BJ (cell line): ENCODE results near the gene GRAMD4. TPM values are rescaled to one million over a fixed set of nuclear protein-coding genes. Genes with fewer than 3 reads are reported as not detected.

Experiments
- CTCF ChIA-PET: fragments of 350-600 bp; formaldehyde crosslinking; extraction: SDS; loops from one replicate; lab custom pipeline; 2021; ENCODE audit warnings: antibody characterized with exemption, inconsistent platforms; lab: Yijun Ruan, JAX
- POLR2A ChIA-PET: fragments of 300-600 bp; sonication (Branson Sonifier 250); formaldehyde crosslinking; extraction: SDS; loops from one replicate; lab custom pipeline; 2021; ENCODE audit warnings: antibody characterized with exemption; lab: Charles Lee
- DNase-seq: peaks from one replicate; pipeline ENCODE4 v3.0.0-alpha.2; 2011; ENCODE audit warnings: low read depth
- H3K27me3 ChIP-seq: 2 replicates; pipeline ENCODE4 v1.6.0; 2011; ENCODE audit warnings: low read length; ENCODE audit not compliant: control insufficient read depth, insufficient read depth
- H3K36me3 ChIP-seq: 2 replicates; pipeline ENCODE4 v1.5.1; 2011; ENCODE audit warnings: low read length; ENCODE audit not compliant: control insufficient read depth, insufficient read depth
- H3K4me3 ChIP-seq: 2 replicates; pipeline ENCODE4 v1.5.1; 2011; ENCODE audit warnings: low read depth, mild to moderate bottlenecking, control low read depth, low read length
- polyA plus RNA-seq: library from polyadenylated mRNA; depleted of rRNA; stranded (reverse); fragments of >200 nt; gene quantifications from 2 replicates; pipeline ENCODE4 v1.2.3, GENCODE V29; 2011
- TF ChIP-seq, protein P1 (sequence below): IDR thresholded peaks from 2 replicates; pipeline ENCODE4 v1.5.1; 2011; ENCODE audit warnings: low read depth, mild to moderate bottlenecking, control low read depth, inconsistent platforms, low read length, moderate library complexity; ENCODE audit not compliant: insufficient read depth

GRAMD4 gene
- polyA plus RNA-seq, 1 experiment, result 10.3 TPM

DNA sequence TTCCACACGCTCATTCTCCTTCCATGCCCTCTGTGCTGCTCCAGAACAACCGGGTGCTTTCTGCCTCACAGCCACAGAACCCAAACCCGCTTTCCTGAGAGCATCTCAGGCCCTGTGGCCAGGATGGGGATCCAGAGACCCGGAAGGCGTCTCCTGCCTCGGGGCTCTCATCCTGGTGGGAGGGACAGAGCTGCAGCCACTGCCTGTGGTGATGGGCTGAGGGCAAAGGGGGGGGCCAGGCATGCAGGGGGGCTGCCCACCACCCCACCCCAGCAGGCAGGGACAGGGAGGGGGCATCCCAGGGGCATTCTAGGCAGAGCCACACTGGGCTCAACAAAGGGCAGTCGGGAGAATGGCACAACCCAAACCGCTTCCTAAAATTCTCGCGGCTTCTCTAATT is 76.4 kb downstream of the GRAMD4 start:
- Histone ChIP-seq H3K36me3 (peaks cover 46% of the 10 kb centered on the region), H3K27me3 (no peaks in the 10 kb centered on the region), H3K4me3 (no peak overlapping the region)
- CTCF ChIA-PET, result no interaction called here
- no peak for DNase-seq
- POLR2A ChIA-PET, result no interaction called here
- TF ChIP-seq, protein P1, sequence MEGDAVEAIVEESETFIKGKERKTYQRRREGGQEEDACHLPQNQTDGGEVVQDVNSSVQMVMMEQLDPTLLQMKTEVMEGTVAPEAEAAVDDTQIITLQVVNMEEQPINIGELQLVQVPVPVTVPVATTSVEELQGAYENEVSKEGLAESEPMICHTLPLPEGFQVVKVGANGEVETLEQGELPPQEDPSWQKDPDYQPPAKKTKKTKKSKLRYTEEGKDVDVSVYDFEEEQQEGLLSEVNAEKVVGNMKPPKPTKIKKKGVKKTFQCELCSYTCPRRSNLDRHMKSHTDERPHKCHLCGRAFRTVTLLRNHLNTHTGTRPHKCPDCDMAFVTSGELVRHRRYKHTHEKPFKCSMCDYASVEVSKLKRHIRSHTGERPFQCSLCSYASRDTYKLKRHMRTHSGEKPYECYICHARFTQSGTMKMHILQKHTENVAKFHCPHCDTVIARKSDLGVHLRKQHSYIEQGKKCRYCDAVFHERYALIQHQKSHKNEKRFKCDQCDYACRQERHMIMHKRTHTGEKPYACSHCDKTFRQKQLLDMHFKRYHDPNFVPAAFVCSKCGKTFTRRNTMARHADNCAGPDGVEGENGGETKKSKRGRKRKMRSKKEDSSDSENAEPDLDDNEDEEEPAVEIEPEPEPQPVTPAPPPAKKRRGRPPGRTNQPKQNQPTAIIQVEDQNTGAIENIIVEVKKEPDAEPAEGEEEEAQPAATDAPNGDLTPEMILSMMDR, result no peak

GRCh38 chr22:46697811-46698515 is 77.8 kb downstream of the GRAMD4 start:
- ChIA-PET CTCF (no interaction called here), POLR2A (no interaction called here)
- Histone ChIP-seq H3K4me3 (no peak overlapping the region), H3K36me3 (peaks cover 49% of the 10 kb centered on the region), H3K27me3 (no peaks in the 10 kb centered on the region)
- DNase-seq, result no peak
- TF ChIP-seq, protein P1, result no peak

DNA sequence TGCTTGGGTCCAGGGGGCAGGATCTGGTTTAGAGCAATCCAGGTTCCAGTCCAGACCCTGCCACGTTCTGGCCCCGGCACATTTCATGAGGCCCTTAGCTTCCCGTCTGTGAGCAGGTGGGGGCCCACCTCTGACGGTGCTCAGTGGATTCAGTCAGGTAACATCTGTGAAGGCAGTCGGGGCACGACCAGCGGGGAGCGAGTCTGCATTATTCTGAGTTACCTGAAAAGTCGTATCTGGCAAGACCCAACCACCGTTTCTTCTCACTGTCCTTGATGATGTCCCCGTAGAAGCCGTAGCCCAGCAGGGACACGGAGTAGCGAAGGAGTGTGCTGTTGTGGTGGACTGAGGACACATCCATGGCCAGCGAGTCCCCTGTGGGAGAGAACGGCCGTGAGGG is 78.9 kb downstream of the GRAMD4 start:
- ChIA-PET CTCF (no interaction called here), POLR2A (no interaction called here)
- H3K36me3 ChIP-seq, result peaks cover 53% of the 10 kb centered on the region
- no peaks in the 10 kb centered on the region for H3K27me3 ChIP-seq
- DNase-seq, result no peak
- H3K4me3 ChIP-seq, result no peak overlapping the region
- TF ChIP-seq, protein P1, result no peak

DNA sequence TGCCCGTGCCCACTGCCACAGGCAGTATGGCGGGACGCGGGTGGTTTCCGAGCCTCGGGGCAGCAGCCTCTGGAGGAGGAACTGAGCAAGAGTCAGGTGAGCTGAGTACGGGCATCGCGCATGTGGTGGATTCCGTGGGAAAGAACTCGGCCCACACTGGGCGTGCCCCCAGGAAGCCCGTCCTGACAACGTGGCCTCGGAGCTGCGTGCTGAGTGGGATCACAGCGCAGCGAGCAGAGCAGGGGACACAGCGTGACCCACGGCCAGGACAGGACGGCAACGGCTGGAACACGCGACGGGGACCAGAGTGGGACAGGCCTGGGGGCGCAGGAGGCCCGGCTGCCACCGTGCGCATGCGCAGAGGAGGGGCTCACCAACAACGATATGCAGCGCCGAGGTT is 81.1 kb downstream of the GRAMD4 start:
- peaks cover 40% of the 10 kb centered on the region for H3K36me3 ChIP-seq
- DNase-seq, result no peak
- ChIA-PET CTCF (no interaction called here), POLR2A (no interaction called here)
- no peaks in the 10 kb centered on the region for H3K27me3 ChIP-seq
- TF ChIP-seq, protein P1, result no peak
- no peak overlapping the region for H3K4me3 ChIP-seq

DNA sequence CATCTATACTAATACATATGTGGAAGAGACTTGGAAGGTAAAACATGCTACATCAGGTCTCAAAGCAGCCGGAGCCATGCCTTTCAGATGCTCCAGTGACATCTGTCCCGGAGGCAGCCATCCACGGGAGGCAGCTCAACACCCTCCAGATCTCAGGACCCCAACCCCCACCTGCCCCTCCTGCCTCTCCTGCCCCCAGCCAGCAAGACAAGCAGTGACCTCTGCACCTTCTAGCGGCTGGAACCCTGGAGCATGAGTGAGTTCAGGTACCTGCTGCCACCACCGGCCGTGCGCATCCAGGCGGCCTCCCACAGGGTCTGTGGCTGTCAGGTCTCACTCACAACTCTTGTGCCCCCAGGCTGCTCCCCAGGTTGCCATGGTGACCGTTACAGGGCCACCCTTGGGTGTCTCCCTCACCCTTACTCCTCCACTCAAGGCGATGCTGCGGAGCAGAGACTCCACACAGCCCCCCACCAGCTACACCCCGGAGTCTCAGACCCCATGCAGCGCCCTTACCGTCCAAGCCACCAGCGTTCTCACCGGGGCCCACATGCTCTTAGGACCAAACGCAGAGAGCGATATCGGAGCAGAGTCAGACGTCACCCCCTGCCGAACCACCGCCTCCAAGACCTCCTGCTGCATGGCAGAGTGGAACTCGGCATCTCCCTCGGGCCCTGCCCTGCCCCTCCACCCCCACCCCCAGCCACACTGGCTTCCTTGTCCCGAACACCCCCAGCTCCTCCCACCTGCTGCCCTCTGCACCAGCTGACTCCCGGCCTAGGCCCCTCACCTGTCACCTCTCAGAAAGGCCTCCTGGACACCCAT is 83.2 kb downstream of the GRAMD4 start:
- no peaks in the 10 kb centered on the region for H3K27me3 ChIP-seq
- CTCF ChIA-PET, result no interaction called here
- H3K36me3 ChIP-seq, result peaks cover 38% of the 10 kb centered on the region
- TF ChIP-seq, protein P1, result no peak
- H3K4me3 ChIP-seq, result no peak overlapping the region
- POLR2A ChIA-PET, result no interaction called here
- DNase-seq, result no peak
